GM12878 (cell line): ENCODE results near the gene DHFR. TPM values are rescaled to one million over a fixed set of nuclear protein-coding genes. Genes with fewer than 3 reads are reported as not detected.

Source experiments
- ATAC-seq: fragments of 200-7000 bp; cut with Tn5 transposase; 3 replicates; pipeline ENCODE4 v1.9.1; 2020; ENCODE audit warnings: mild to moderate bottlenecking, moderate library complexity
- BruUV-seq: library from RNA; stranded (reverse); fragments of 400-500 nt; replicated peaks from 2 replicates; lab custom pipeline; 2021; lab: Mats Ljungman, UMichigan
- CTCF ChIA-PET: fragments of 300-600 bp; sonication (Branson Sonifier 250); formaldehyde crosslinking; extraction: SDS; loops from one replicate; lab custom pipeline; 2021; ENCODE audit warnings: inconsistent platforms; lab: Yijun Ruan, JAX
- POLR2A ChIA-PET: fragments of 350-600 bp; formaldehyde crosslinking; extraction: SDS; loops from one replicate; lab custom pipeline; 2021; ENCODE audit warnings: inconsistent platforms; lab: Charles Lee
- RAD21 ChIA-PET: fragments of 300-600 bp; sonication (Branson Sonifier 250); formaldehyde crosslinking; loops from one replicate; lab custom pipeline; 2023; ENCODE audit warnings: antibody characterized with exemption; ENCODE audit not compliant: unreplicated experiment; lab: Charles Lee
- SMC1A ChIA-PET: fragments of 300-600 bp; sonication (Branson Sonifier 250); formaldehyde crosslinking; loops from one replicate; lab custom pipeline; 2023; ENCODE audit not compliant: unreplicated experiment, uncharacterized antibody; lab: Charles Lee
- DNase-seq: peaks from one replicate; pipeline ENCODE4 v3.0.0-alpha.2; 2011; ENCODE audit warnings: low read depth, low spot score
- FAIRE-seq: peaks from 3 replicates; lab custom pipeline; 2011; peaks lifted over from hg19 to GRCh38; lab: Jason Lieb, UNC
- H2AFZ ChIP-seq: 2 replicates; pipeline ENCODE4 v1.6.0; 2011; ENCODE audit warnings: low read depth, low read length, control low read depth; ENCODE audit not compliant: control insufficient read depth
- H3K27ac ChIP-seq: 2 replicates; pipeline ENCODE4 v1.5.1; 2011; ENCODE audit warnings: control low read depth; ENCODE audit not compliant: control insufficient read depth, insufficient read depth
- H3K27me3 ChIP-seq, 2 experiments: replicated peaks in 1 of 2; 2 replicates each; pipeline versions ENCODE4 v1.6.0 to v1.6.1; 2011; ENCODE audit warnings: low read length in 1 of 2; ENCODE audit not compliant: control insufficient read depth in 2 of 2, insufficient read depth in 2 of 2
- H3K36me3 ChIP-seq, 2 experiments: 2 replicates each; pipeline ENCODE4 v1.5.1; 2011; ENCODE audit warnings: low read length in 1 of 2; ENCODE audit not compliant: control insufficient read depth in 2 of 2, insufficient read depth in 2 of 2
- H3K4me1 ChIP-seq: 2 replicates; pipeline ENCODE4 v1.6.1; 2011; ENCODE audit warnings: mild to moderate bottlenecking, low read length, moderate library complexity, mixed read lengths; ENCODE audit not compliant: control insufficient read depth, insufficient read depth
- H3K4me2 ChIP-seq: 2 replicates; pipeline ENCODE4 v1.6.0; 2011; ENCODE audit warnings: control low read depth; ENCODE audit not compliant: control insufficient read depth, insufficient read depth
- H3K4me3 ChIP-seq: fragments of 200-600 bp; sonication (generic); 2 replicates; pipeline ENCODE4 v1.5.1; 2016
- H3K79me2 ChIP-seq: 2 replicates; pipeline ENCODE4 v1.6.0; 2011; ENCODE audit warnings: low read length; ENCODE audit not compliant: control insufficient read depth, insufficient read depth
- H3K9ac ChIP-seq: 2 replicates; pipeline ENCODE4 v1.8.0; 2011; ENCODE audit warnings: low read length, control low read depth, mixed read lengths; ENCODE audit not compliant: control insufficient read depth, insufficient read depth
- H3K9me3 ChIP-seq: replicated peaks from 3 replicates; pipeline ENCODE4 v1.5.1; 2011; ENCODE audit warnings: mild to moderate bottlenecking, low read length; ENCODE audit not compliant: control insufficient read depth, insufficient read depth
- H4K20me1 ChIP-seq: 2 replicates; pipeline ENCODE4 v1.6.0; 2011; ENCODE audit not compliant: control insufficient read depth, insufficient read depth
- BRCA1 ChIP-seq: IDR thresholded peaks from 2 replicates; pipeline ENCODE4 v1.6.1; 2011; ENCODE audit warnings: low read depth, low read length, improper control_type of control experiment
- CHD2 ChIP-seq: IDR thresholded peaks from 2 replicates; pipeline ENCODE4 v1.6.1; 2011; ENCODE audit warnings: low read depth, low read length, improper control_type of control experiment, borderline replicate concordance
- EGR1 ChIP-seq, 2 experiments: IDR thresholded peaks; 1 replicate in 1 of 2; 2 replicates in 1 of 2; pipeline ENCODE4 v1.6.1; 2011 to 2012; ENCODE audit warnings: low read depth in 2 of 2, low read length in 2 of 2, borderline replicate concordance in 1 of 2, mild to moderate bottlenecking in 1 of 2, moderate library complexity in 1 of 2
- JUNB ChIP-seq: IDR thresholded peaks from 2 replicates; pipeline ENCODE4 v1.6.1; 2016; ENCODE audit warnings: antibody characterized with exemption, mild to moderate bottlenecking
- JUND ChIP-seq: IDR thresholded peaks from 2 replicates; pipeline ENCODE4 v1.6.1; 2012; ENCODE audit warnings: low read depth, mild to moderate bottlenecking, low read length, improper control_type of control experiment, moderate library complexity
- KAT2A ChIP-seq: conservative IDR thresholded peaks from 2 replicates; pipeline ENCODE4 v1.6.1; 2011; ENCODE audit warnings: low read depth, low read length; ENCODE audit not compliant: control insufficient read depth
- KDM1A ChIP-seq: fragments of 200-600 bp; sonication (generic); IDR thresholded peaks from 2 replicates; pipeline ENCODE4 v1.6.1; 2016; ENCODE audit warnings: borderline replicate concordance
- LARP7 ChIP-seq: fragments of 450-650 bp; IDR thresholded peaks from 2 replicates; pipeline ENCODE4 v1.6.1; 2017; ENCODE audit warnings: mild to moderate bottlenecking
- MEF2B ChIP-seq: fragments of 450-650 bp; IDR thresholded peaks from 2 replicates; pipeline ENCODE4 v1.6.1; 2018; ENCODE audit warnings: mild to moderate bottlenecking, moderate library complexity; ENCODE audit not compliant: partially characterized antibody, poor library complexity, severe bottlenecking
- MTA3 ChIP-seq: IDR thresholded peaks from 2 replicates; pipeline ENCODE4 v1.6.1; 2012; ENCODE audit warnings: low read length, inconsistent platforms, borderline replicate concordance
- MYC ChIP-seq: IDR thresholded peaks from 2 replicates; pipeline ENCODE4 v1.6.1; 2011; ENCODE audit warnings: mild to moderate bottlenecking, low read length, moderate library complexity, inconsistent platforms; ENCODE audit not compliant: insufficient read depth, insufficient replicate concordance, insufficient read length, severe bottlenecking
- NBN ChIP-seq: fragments of 450-650 bp; IDR thresholded peaks from 2 replicates; pipeline ENCODE4 v1.6.1; 2016
- NFIC ChIP-seq: IDR thresholded peaks from 2 replicates; pipeline ENCODE4 v1.6.1; 2012; ENCODE audit warnings: low read depth, mild to moderate bottlenecking, inconsistent platforms, low read length, moderate library complexity
- NFXL1 ChIP-seq: fragments of 450-650 bp; IDR thresholded peaks from 2 replicates; pipeline ENCODE4 v1.6.1; 2017; ENCODE audit warnings: antibody characterized with exemption, mild to moderate bottlenecking, borderline replicate concordance
- SMARCA5 ChIP-seq: fragments of 450-650 bp; IDR thresholded peaks from 2 replicates; pipeline ENCODE4 v1.6.1; 2017; ENCODE audit warnings: mild to moderate bottlenecking
- SMC3 ChIP-seq: IDR thresholded peaks from 2 replicates; pipeline ENCODE4 v1.6.1; 2011; ENCODE audit warnings: low read length, improper control_type of control experiment, borderline replicate concordance
- STAT3 ChIP-seq: IDR thresholded peaks from 2 replicates; pipeline ENCODE4 v1.6.1; 2011; ENCODE audit warnings: low read depth, low read length, improper control_type of control experiment
- ZNF622 ChIP-seq: fragments of 450-650 bp; IDR thresholded peaks from 2 replicates; pipeline ENCODE4 v1.6.1; 2017; ENCODE audit warnings: mild to moderate bottlenecking, inconsistent platforms
- WGBS: methylation state at CpG from one replicate; pipeline ENCODE4 v1.1.6; 2016; ENCODE audit warnings: low lambda C conversion rate; ENCODE audit not compliant: insufficient replicate concordance, insufficient coverage; ENCODE audit errors: missing lambda C conversion rate; 5-methylcytosine and 5-hydroxymethylcytosine counted together
- in situ Hi-C: fragments of 300-500 bp; cut with MboI; formaldehyde crosslinking; loops from 9 replicates; pipeline ENCODE4 v1.14.3; 2018; ENCODE audit warnings: mixed read lengths
- intact Hi-C: fragments of 100-400 bp; cut with micrococcal nuclease; formaldehyde crosslinking; loops from one replicate; pipeline ENCODE4 v1.14.2; 2022; ENCODE audit not compliant: unreplicated experiment
- polyA plus RNA-seq, 11 experiments: library from polyadenylated mRNA; depleted of rRNA in 4 of 11; unstranded in 6 of 11; stranded (reverse) in 5 of 11; fragments of >200 nt; fragmentation: Nextera tagmentation in 4 of 11; fragmentation: Illumina TruSeq in 1 of 11; extraction: Ambion mirVana in 4 of 11; extraction: Trizol in 1 of 11; gene quantifications; 1 replicate in 1 of 11; 2 replicates in 10 of 11; pipeline versions ENCODE4 v1.2.1 to v1.2.3, GENCODE V29; 2011 to 2016; ENCODE audit warnings: inconsistent platforms in 2 of 11, missing spikeins in 2 of 11, low read depth in 1 of 11
- total RNA-seq, 4 experiments: library from RNA; depleted of rRNA in 3 of 4; stranded (reverse); fragments of >200 nt in 3 of 4; fragmentation: Illumina TruSeq in 1 of 4; extraction: Trizol in 1 of 4; gene quantifications; 2 replicates each; pipeline versions ENCODE4 v1.2.1 to v1.2.3, GENCODE V29; 2013 to 2021
- TF ChIP-seq, protein P1 (sequence below): fragments of 450-650 bp; IDR thresholded peaks from 2 replicates; pipeline ENCODE4 v1.6.1; 2016; ENCODE audit warnings: mild to moderate bottlenecking

Gene DHFR
- total and polyA plus RNA-seq, 10 of the 15 experiments (the other 5 are each of a cell fraction or from before 2014, with no cell fraction given): 57.9 to 143 (median 71.4) TPM

DNA sequence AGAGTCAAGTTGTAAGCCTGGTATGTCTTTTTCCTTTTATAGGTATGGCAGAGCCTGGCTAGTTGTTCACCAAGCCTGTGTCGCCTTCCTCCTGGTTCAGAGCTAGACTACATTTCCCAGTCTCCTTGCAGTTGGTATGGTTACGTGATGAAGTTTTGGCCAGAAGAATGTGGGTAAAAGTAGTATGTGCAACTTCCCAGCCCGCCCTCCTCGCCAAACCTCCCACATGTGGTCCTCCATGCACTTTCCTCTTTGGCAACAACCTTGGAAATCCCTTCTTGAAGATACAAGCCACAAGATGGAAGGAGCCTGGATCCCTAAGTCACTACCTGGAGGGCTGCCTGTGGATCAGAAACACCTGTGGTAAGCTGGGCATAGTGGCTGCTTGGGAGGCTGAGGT, 36.3 kb downstream of the DHFR start:
- BruUV-seq: no TSS peak
- ChIA-PET RAD21 (no interaction called here), SMC1A (no interaction called here), CTCF (no interaction called here), POLR2A (interaction anchor here (0.5 kb wide), 1 partner anchor 106 kb away, joined by 5 read pairs; no protein-coding TSS in a partner anchor)
- H3K27me3 ChIP-seq: no peaks in the 10 kb centered on the region
- no peaks in the 10 kb centered on the region for H4K20me1 ChIP-seq
- H3K79me2 ChIP-seq: no peaks in the 10 kb centered on the region
- H3K27ac ChIP-seq: no peak overlapping the region
- ATAC-seq (no peak), DNase-seq (no peak), FAIRE-seq (no peak)
- H3K36me3 ChIP-seq: no peaks in the 10 kb centered on the region; a peak in 1 of 4 replicates
- intact Hi-C loops (no loop called here), in situ Hi-C loops (no loop called here)
- no peak overlapping the region for H2AFZ ChIP-seq
- no peaks in the 10 kb centered on the region for H3K4me1 ChIP-seq
- H3K9me3 ChIP-seq: no peaks in the 10 kb centered on the region
- TF ChIP-seq STAT3 (no peak), EGR1 (IDR thresholded peaks at IDR 0.05; ENCODE audit: borderline replicate concordance in 1 of 2, low read depth in 2 of 2, low read length in 2 of 2) (no peak), ZNF622 (no peak), NFIC (no peak)
- TF ChIP-seq, protein P1, sequence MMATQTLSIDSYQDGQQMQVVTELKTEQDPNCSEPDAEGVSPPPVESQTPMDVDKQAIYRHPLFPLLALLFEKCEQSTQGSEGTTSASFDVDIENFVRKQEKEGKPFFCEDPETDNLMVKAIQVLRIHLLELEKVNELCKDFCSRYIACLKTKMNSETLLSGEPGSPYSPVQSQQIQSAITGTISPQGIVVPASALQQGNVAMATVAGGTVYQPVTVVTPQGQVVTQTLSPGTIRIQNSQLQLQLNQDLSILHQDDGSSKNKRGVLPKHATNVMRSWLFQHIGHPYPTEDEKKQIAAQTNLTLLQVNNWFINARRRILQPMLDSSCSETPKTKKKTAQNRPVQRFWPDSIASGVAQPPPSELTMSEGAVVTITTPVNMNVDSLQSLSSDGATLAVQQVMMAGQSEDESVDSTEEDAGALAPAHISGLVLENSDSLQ: no peak
- H3K4me2 ChIP-seq: no peak overlapping the region
- no peak overlapping the region for H3K9ac ChIP-seq
- 75% methylated on average over 4 of the region's 4 CpGs for WGBS
- no peak overlapping the region for H3K4me3 ChIP-seq

GRCh38 chr5:80615266-80615914, 39.4 kb downstream of the DHFR start:
- no peaks in the 10 kb centered on the region; a peak in 1 of 4 replicates for H3K36me3 ChIP-seq
- BruUV-seq: no TSS peak
- H3K4me2 ChIP-seq: no peak overlapping the region
- ChIA-PET POLR2A (interaction anchor here (0.6 kb wide), 1 partner anchor 974 kb away, joined by 3 read pairs; no protein-coding TSS in a partner anchor), SMC1A (interaction anchor here (0.8 to 1.2 kb wide), 2 partner anchors 9 to 444 kb away, joined by 3 to 4 read pairs; no protein-coding TSS in a partner anchor), CTCF (no interaction called here), RAD21 (no interaction called here)
- H4K20me1 ChIP-seq: no peaks in the 10 kb centered on the region
- no peak overlapping the region for H3K27ac ChIP-seq
- ATAC-seq (no peak), FAIRE-seq (no peak), DNase-seq (no peak)
- no peaks in the 10 kb centered on the region for H3K27me3 ChIP-seq
- H2AFZ ChIP-seq: no peak overlapping the region
- in situ Hi-C loops (no loop called here), intact Hi-C loops (no loop called here)
- no peaks in the 10 kb centered on the region for H3K9me3 ChIP-seq
- H3K4me1 ChIP-seq: no peaks in the 10 kb centered on the region
- no peaks in the 10 kb centered on the region for H3K79me2 ChIP-seq
- H3K4me3 ChIP-seq: no peak overlapping the region
- H3K9ac ChIP-seq: no peak overlapping the region
- 81% methylated on average over 17 of the region's 17 CpGs for WGBS
- TF ChIP-seq LARP7 (no peak), NFXL1 (no peak), MTA3 (no peak), STAT3 (no peak), BRCA1 (no peak), KDM1A (no peak), NBN (no peak), CHD2 (no peak), JUND (no peak), JUNB (no peak), MEF2B (no peak), KAT2A (no peak), SMC3 (no peak), MYC (no peak), SMARCA5 (no peak)
